ENCODE measurements around the gene GPR153. TPM values are rescaled to one million over a fixed set of nuclear protein-coding genes. Genes with fewer than 3 reads are reported as not detected.

Gene GPR153
- total and polyA plus RNA-seq, 2 donors (not counting 1 experiment from before 2014, with no cell fraction given) = 0.04 to 0.20 TPM

DNA sequence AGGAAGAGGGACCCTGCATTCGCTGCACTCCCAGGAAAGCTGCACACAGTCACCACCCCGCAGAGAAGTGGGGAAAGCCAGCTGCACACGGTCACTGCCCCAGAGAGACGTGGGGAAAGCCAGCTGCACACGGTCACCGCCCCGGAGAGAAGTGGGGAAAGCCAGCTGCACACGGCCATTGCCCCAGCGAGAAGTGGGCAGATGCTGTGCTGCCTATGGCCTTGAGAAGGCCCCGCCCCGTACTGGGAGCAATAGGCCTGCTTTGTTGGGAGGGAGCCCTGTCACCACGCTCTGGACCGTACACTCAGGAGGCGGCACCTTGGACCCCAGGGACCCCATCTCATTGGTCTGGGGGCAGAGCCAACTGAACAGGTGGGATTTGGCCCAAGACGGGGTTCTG, 4.3 kb upstream of the GPR153 start:
- no peak overlapping the region for H3K4me2 ChIP-seq (replicated peaks; ENCODE audit: low read depth, low read length, poor library complexity, severe bottlenecking)
- POLR2A ChIA-PET = no interaction called here

DNA sequence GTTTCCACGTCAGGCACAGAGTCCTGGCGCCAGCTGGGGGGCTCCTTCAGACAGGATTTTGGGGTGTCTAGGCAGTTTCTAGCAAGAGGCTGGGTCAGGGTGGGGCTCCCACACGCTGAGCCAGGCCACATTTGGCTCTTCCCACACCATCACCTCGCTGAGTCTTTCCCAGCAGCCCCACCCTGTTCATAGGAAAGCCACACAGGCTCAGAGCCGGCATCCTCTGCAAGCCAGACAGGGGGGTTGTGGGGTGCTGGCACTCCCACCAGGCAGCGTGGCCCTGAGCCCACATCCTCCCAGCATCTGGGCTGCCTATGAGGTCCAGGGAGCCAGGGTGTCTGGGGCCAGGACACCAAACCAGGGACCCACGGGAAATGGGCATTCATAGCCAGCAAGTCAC, 2.8 kb upstream of the GPR153 start:
- Mint-ChIP-seq H3K27ac (no peak overlapping the region), H3K9me3 (ENCODE audit: insufficient read depth) (no peaks in the 10 kb centered on the region), H3K4me1 (peaks cover 13% of the 10 kb centered on the region), H3K27me3 (peaks cover 7% of the 10 kb centered on the region), H3K4me3 (no peak overlapping the region)
- Histone ChIP-seq H3K4me2 (replicated peaks; ENCODE audit: low read depth, low read length, poor library complexity, severe bottlenecking) (no peak overlapping the region), H3K4me1 (ENCODE audit: control insufficient read depth in 2 of 2, insufficient read depth in 2 of 2, low read length in 2 of 2) (peaks cover 9 to 11% of the 10 kb centered on the region in 2 donors), H3K27me3 (replicated peaks in 1 of 4; ENCODE audit: control extremely low read depth in 1 of 4, control insufficient read depth in 3 of 4, insufficient read depth in 4 of 4, low read length in 3 of 4) (peaks cover 0 to 29% (median 3%) of the 10 kb centered on the region in 4 experiments), H3K9ac (ENCODE audit: low read length) (no peak overlapping the region), H3K79me2 (ENCODE audit: control insufficient read depth, insufficient read depth, low read length) (no peaks in the 10 kb centered on the region), H3K36me3 (replicated peaks in 1 of 2; ENCODE audit: control extremely low read depth in 1 of 2, control insufficient read depth in 1 of 2, extremely low read depth in 1 of 2, insufficient read depth in 2 of 2, low read length in 1 of 2) (no peaks in the 10 kb centered on the region), H3K9me3 (ENCODE audit: control extremely low read depth in 1 of 3, control insufficient read depth in 2 of 3, insufficient read depth in 1 of 3, low read length in 2 of 3) (peaks cover 0 to 3% (median 0%) of the 10 kb centered on the region in 3 donors), H3K27ac (ENCODE audit: low read length in 2 of 2) (no peak overlapping the region), H2AFZ (ENCODE audit: insufficient read depth, low read depth, low read length, poor library complexity, severe bottlenecking) (no peak overlapping the region), H4K20me1 (ENCODE audit: control insufficient read depth, insufficient read depth, low read length, poor library complexity, severe bottlenecking) (no peaks in the 10 kb centered on the region), H3K4me3 (ENCODE audit: control extremely low read depth in 1 of 5, extremely low read depth in 1 of 5, insufficient read depth in 1 of 5, low read depth in 2 of 5, low read length in 4 of 5) (no peak overlapping the region)
- POLR2A ChIA-PET = no interaction called here
- ATAC-seq (ENCODE audit: low read depth) = no peak
- no peak for DNase-seq
- intact Hi-C loops (cut with micrococcal nuclease) = no loop called here
- CTCF ChIA-PET = no interaction called here
- TF ChIP-seq, protein P1, sequence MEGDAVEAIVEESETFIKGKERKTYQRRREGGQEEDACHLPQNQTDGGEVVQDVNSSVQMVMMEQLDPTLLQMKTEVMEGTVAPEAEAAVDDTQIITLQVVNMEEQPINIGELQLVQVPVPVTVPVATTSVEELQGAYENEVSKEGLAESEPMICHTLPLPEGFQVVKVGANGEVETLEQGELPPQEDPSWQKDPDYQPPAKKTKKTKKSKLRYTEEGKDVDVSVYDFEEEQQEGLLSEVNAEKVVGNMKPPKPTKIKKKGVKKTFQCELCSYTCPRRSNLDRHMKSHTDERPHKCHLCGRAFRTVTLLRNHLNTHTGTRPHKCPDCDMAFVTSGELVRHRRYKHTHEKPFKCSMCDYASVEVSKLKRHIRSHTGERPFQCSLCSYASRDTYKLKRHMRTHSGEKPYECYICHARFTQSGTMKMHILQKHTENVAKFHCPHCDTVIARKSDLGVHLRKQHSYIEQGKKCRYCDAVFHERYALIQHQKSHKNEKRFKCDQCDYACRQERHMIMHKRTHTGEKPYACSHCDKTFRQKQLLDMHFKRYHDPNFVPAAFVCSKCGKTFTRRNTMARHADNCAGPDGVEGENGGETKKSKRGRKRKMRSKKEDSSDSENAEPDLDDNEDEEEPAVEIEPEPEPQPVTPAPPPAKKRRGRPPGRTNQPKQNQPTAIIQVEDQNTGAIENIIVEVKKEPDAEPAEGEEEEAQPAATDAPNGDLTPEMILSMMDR (IDR thresholded peaks at IDR 0.05) = no peak
- TF ChIP-seq EZH2 (IDR thresholded peaks at IDR 0.05; ENCODE audit: borderline replicate concordance, insufficient read depth, low read depth, low read length, poor library complexity, severe bottlenecking) = no peak
- 83% methylated on average over 7 of the region's 7 CpGs for WGBS (ENCODE audit: insufficient coverage)

More for the DNA sequence above, 4.3 kb upstream of the GPR153 start:
- WGBS (ENCODE audit: insufficient coverage) = 85% methylated on average over 15 of the region's 15 CpGs
- Histone ChIP-seq H2AFZ (ENCODE audit: insufficient read depth, low read depth, low read length, poor library complexity, severe bottlenecking) (no peak overlapping the region), H3K9me3 (ENCODE audit: control extremely low read depth in 1 of 3, control insufficient read depth in 2 of 3, insufficient read depth in 1 of 3, low read length in 2 of 3) (peaks cover 0 to 3% (median 0%) of the 10 kb centered on the region in 3 donors), H3K9ac (ENCODE audit: low read length) (no peak overlapping the region), H3K79me2 (ENCODE audit: control insufficient read depth, insufficient read depth, low read length) (no peaks in the 10 kb centered on the region), H3K27me3 (replicated peaks in 1 of 4; ENCODE audit: control extremely low read depth in 1 of 4, control insufficient read depth in 3 of 4, insufficient read depth in 4 of 4, low read length in 3 of 4) (peaks cover 0 to 19% (median 3%) of the 10 kb centered on the region in 4 experiments), H3K27ac (ENCODE audit: low read length in 2 of 2) (no peak overlapping the region), H3K4me3 (ENCODE audit: control extremely low read depth in 1 of 5, extremely low read depth in 1 of 5, insufficient read depth in 1 of 5, low read depth in 2 of 5, low read length in 4 of 5) (no peak overlapping the region), H4K20me1 (ENCODE audit: control insufficient read depth, insufficient read depth, low read length, poor library complexity, severe bottlenecking) (no peaks in the 10 kb centered on the region), H3K36me3 (replicated peaks in 1 of 2; ENCODE audit: control extremely low read depth in 1 of 2, control insufficient read depth in 1 of 2, extremely low read depth in 1 of 2, insufficient read depth in 2 of 2, low read length in 1 of 2) (no peaks in the 10 kb centered on the region), H3K4me1 (ENCODE audit: control insufficient read depth in 2 of 2, insufficient read depth in 2 of 2, low read length in 2 of 2) (peaks cover 6% of the 10 kb centered on the region in 2 donors)
- H3K4me3 Mint-ChIP-seq = no peak overlapping the region
- no peak for TF ChIP-seq EZH2 (IDR thresholded peaks at IDR 0.05; ENCODE audit: borderline replicate concordance, insufficient read depth, low read depth, low read length, poor library complexity, severe bottlenecking)
- TF ChIP-seq, protein P1 (IDR thresholded peaks at IDR 0.05) = no peak
- intact Hi-C loops (cut with micrococcal nuclease) = no loop called here
- CTCF ChIA-PET = no interaction called here
- DNase-seq (no peak), ATAC-seq (ENCODE audit: low read depth) (no peak)
- H3K27me3 Mint-ChIP-seq = no peaks in the 10 kb centered on the region
- no peak overlapping the region for H3K27ac Mint-ChIP-seq
- no peaks in the 10 kb centered on the region for H3K9me3 Mint-ChIP-seq (ENCODE audit: insufficient read depth)
- peaks cover 4% of the 10 kb centered on the region for H3K4me1 Mint-ChIP-seq
